Karpas-422 (cell line): ENCODE measurements around the gene DCXR. TPM values are rescaled to one million over a fixed set of nuclear protein-coding genes. Genes with fewer than 3 reads are reported as not detected.

Experiments used
- DNase-seq: peaks from one replicate; pipeline ENCODE4 v3.0.0-alpha.2; 2015
- H2AFZ ChIP-seq: fragments of 200-600 bp; sonication (generic); 2 replicates; pipeline ENCODE4 v1.6.1; 2014; ENCODE audit warnings: antibody characterized with exemption, low read length, mixed read lengths
- H3K27ac ChIP-seq: fragments of 200-600 bp; sonication (generic); 2 replicates; pipeline ENCODE4 v1.5.1; 2014; ENCODE audit warnings: mild to moderate bottlenecking, low read length, moderate library complexity
- H3K27me3 ChIP-seq: fragments of 200-600 bp; sonication (generic); 2 replicates; pipeline ENCODE4 v1.6.1; 2014; ENCODE audit warnings: low read length, mixed read lengths
- H3K36me3 ChIP-seq: fragments of 200-600 bp; sonication (generic); 2 replicates; pipeline ENCODE4 v1.6.1; 2014; ENCODE audit warnings: low read length, mixed read lengths; ENCODE audit not compliant: insufficient read depth
- H3K4me1 ChIP-seq: fragments of 200-600 bp; sonication (generic); 2 replicates; pipeline ENCODE4 v1.6.1; 2014; ENCODE audit warnings: mild to moderate bottlenecking, low read length, mixed read lengths
- H3K4me2 ChIP-seq: fragments of 200-600 bp; sonication (generic); 2 replicates; pipeline ENCODE4 v1.6.1; 2014; ENCODE audit warnings: low read length, low read depth, mild to moderate bottlenecking; ENCODE audit not compliant: poor library complexity, severe bottlenecking
- H3K4me3 ChIP-seq: fragments of 200-600 bp; sonication (generic); 2 replicates; pipeline ENCODE4 v1.5.1; 2014; ENCODE audit warnings: mild to moderate bottlenecking, antibody characterized with exemption, low read length, mixed read lengths
- H3K79me2 ChIP-seq: fragments of 200-600 bp; sonication (generic); 2 replicates; pipeline ENCODE4 v1.6.1; 2014; ENCODE audit warnings: mild to moderate bottlenecking, low read length, mixed read lengths
- H3K9ac ChIP-seq: fragments of 200-600 bp; sonication (generic); 2 replicates; pipeline ENCODE4 v1.6.0; 2014; ENCODE audit warnings: low read length
- H3K9me2 ChIP-seq: fragments of 200-600 bp; sonication (generic), shearing (Covaris generic); replicated peaks from 2 replicates; pipeline ENCODE4 v1.6.0; 2014; ENCODE audit warnings: mild to moderate bottlenecking, low read length, moderate library complexity; ENCODE audit not compliant: insufficient read depth
- H3K9me3 ChIP-seq: fragments of 300-700, 200-600 bp; sonication (generic); 2 replicates; pipeline ENCODE4 v1.6.1; 2014; ENCODE audit warnings: low read length, mixed read lengths
- H4K20me1 ChIP-seq: fragments of 200-600 bp; sonication (generic); 2 replicates; pipeline ENCODE4 v1.6.1; 2014; ENCODE audit warnings: mild to moderate bottlenecking, antibody characterized with exemption, low read length, low read depth; ENCODE audit not compliant: insufficient read depth
- total RNA-seq: library from RNA; depleted of rRNA; stranded (reverse); fragments of >200 nt; shearing (Covaris generic); gene quantifications from 2 replicates; pipeline ENCODE4 v1.2.3, GENCODE V29; 2014; ENCODE audit warnings: low replicate concordance

DCXR gene
- total RNA-seq, 1 experiment from 2014 or later = 103 TPM

- Histone ChIP-seq H3K4me1 (no peaks in the 10 kb centered on the region), H3K9me3 (no peaks in the 10 kb centered on the region), H4K20me1 (no peaks in the 10 kb centered on the region), H3K9me2 (no peaks in the 10 kb centered on the region), H3K9ac (no peak overlapping the region), H2AFZ (no peak overlapping the region), H3K27me3 (no peaks in the 10 kb centered on the region), H3K27ac (no peak overlapping the region), H3K79me2 (no peaks in the 10 kb centered on the region), H3K4me3 (no peak overlapping the region), H3K36me3 (no peaks in the 10 kb centered on the region), H3K4me2 (no peak overlapping the region)
- DNase-seq = no peak
These were observed 37.3 kb downstream of the DCXR start for GRCh38 chr17:81999976-82000802.

- DNase-seq = no peak
- Histone ChIP-seq H3K27ac (no peak overlapping the region), H3K9ac (no peak overlapping the region), H3K79me2 (no peaks in the 10 kb centered on the region), H3K9me2 (no peaks in the 10 kb centered on the region), H3K9me3 (no peaks in the 10 kb centered on the region), H4K20me1 (no peaks in the 10 kb centered on the region), H3K36me3 (no peaks in the 10 kb centered on the region), H2AFZ (no peak overlapping the region), H3K4me3 (no peak overlapping the region), H3K27me3 (no peaks in the 10 kb centered on the region), H3K4me1 (no peaks in the 10 kb centered on the region), H3K4me2 (no peak overlapping the region)
These were observed 37.9 kb downstream of the DCXR start for GRCh38 chr17:81999587-81999975.

DNA sequence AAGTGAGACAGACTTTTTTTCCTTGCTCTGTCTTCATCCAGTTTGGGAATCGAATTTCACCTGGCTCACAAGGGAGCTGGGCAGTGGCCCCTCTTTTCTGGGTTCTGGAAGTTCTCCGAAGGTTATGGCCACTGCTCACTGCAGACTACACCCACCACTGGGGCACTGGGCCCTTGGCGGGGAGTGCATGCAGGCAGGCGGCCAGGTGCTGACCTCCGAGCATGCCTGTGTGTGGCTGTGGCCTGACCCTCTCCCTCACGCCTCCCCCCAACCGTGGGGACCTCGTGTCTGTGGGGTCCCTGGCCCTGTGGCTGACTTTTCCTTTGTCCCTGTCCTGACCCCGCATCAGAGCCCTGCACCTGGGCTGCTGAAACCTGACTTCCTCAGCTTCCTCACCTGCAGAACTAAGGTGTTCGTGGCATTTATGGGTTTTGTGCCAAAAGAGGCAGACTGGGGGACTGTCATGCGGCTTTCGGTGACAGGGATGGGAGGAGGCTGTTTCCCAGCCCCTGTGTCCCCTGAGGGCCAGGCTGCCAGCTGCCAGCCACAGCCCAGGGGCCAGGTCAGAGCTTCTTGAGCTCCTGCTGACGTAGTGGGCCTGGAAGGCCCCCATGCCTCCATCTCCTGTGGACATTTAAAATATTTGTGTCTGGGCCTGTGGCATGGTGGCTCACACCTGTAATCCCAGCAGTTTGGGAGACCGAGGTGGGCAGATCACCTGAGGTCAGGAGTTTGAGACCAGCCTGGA is 38.6 kb downstream of the DCXR start:
- H3K79me2 ChIP-seq = no peaks in the 10 kb centered on the region
- no peaks in the 10 kb centered on the region for H3K36me3 ChIP-seq
- no peak for DNase-seq
- H3K4me1 ChIP-seq = no peaks in the 10 kb centered on the region
- no peak overlapping the region for H3K9ac ChIP-seq
- no peaks in the 10 kb centered on the region for H3K9me2 ChIP-seq
- H3K4me3 ChIP-seq = no peak overlapping the region
- H3K27ac ChIP-seq = no peak overlapping the region
- no peaks in the 10 kb centered on the region for H3K27me3 ChIP-seq
- no peak overlapping the region for H3K4me2 ChIP-seq
- no peaks in the 10 kb centered on the region for H4K20me1 ChIP-seq
- H3K9me3 ChIP-seq = no peaks in the 10 kb centered on the region
- H2AFZ ChIP-seq = no peak overlapping the region

DNA sequence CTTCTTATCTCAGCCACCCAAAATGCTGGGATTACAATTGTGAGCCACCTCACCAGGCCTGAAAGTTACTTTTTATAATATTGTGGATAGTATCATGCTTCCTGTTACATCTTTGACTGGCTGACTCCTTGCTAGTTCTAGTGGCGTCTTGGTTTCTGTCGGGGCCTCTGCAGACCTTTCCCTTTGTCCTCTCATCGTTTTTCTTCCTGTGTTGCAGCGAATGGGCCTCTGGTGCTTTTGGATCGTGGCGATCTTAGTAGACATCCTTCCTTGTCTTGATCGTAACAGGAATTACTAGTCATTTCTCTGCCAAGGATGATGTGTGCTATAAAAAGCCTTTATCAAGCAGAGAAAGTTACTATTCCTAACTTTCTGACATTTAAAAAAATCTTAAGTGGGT is 39.3 kb downstream of the DCXR start:
- Histone ChIP-seq H3K79me2 (no peaks in the 10 kb centered on the region), H3K27ac (no peak overlapping the region), H4K20me1 (no peaks in the 10 kb centered on the region), H3K27me3 (no peaks in the 10 kb centered on the region), H3K9me2 (no peaks in the 10 kb centered on the region), H3K9me3 (no peaks in the 10 kb centered on the region), H3K9ac (no peak overlapping the region), H3K4me2 (no peak overlapping the region), H3K4me1 (no peaks in the 10 kb centered on the region), H2AFZ (no peak overlapping the region), H3K4me3 (no peak overlapping the region), H3K36me3 (no peaks in the 10 kb centered on the region)
- DNase-seq = no peak

DNA sequence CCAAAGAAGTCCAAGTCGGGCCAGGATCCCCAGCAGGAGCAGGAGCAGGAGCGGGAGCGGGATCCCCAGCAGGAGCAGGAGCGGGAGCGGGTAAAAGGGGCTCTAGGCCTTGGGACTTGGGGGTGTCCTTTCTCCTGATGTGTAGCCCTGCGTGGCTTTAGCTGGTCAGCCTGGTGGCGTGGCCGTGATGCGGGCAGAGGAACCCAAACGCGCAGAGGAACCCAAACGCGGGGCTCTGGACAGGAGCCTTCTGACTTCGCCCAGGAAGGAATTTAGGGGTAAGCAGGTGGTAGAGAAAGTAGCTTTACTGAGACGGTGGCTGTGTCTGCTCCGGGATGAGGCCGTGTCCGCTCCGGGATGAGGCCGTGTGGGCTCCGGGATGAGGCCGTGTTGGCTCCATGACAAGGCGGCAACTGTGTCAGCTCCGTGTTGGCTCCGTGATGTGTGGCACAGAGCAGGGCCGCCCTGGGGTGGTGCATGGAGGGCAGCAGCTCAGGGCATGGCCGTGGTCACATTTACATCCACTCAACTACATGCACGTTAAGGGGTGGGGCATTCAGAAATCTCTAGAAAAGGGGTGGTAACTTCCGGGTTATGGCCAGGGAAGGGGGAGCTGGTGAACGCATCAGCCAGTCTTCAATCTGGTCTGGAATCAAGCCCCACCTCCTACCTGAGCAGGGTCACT is 40.6 kb downstream of the DCXR start:
- no peak overlapping the region for H3K9ac ChIP-seq
- H3K36me3 ChIP-seq = no peaks in the 10 kb centered on the region
- H3K9me3 ChIP-seq = no peaks in the 10 kb centered on the region

GRCh38 chr17:81996232-81996756 is 41.2 kb downstream of the DCXR start:
- Histone ChIP-seq H3K79me2 (no peaks in the 10 kb centered on the region), H3K9ac (no peak overlapping the region), H3K4me2 (no peak overlapping the region), H4K20me1 (no peaks in the 10 kb centered on the region), H3K9me3 (no peaks in the 10 kb centered on the region), H3K27ac (no peak overlapping the region), H3K36me3 (no peaks in the 10 kb centered on the region), H2AFZ (no peak overlapping the region), H3K4me3 (no peak overlapping the region), H3K27me3 (no peaks in the 10 kb centered on the region), H3K9me2 (no peaks in the 10 kb centered on the region), H3K4me1 (no peaks in the 10 kb centered on the region)
- no peak for DNase-seq

More for the DNA sequence above, 40.6 kb downstream of the DCXR start:
- Histone ChIP-seq H3K4me3 (no peak overlapping the region), H3K79me2 (no peaks in the 10 kb centered on the region), H3K4me2 (no peak overlapping the region), H3K4me1 (no peaks in the 10 kb centered on the region), H3K27ac (no peak overlapping the region), H3K9me2 (no peaks in the 10 kb centered on the region), H2AFZ (no peak overlapping the region), H3K27me3 (no peaks in the 10 kb centered on the region), H4K20me1 (no peaks in the 10 kb centered on the region)
- no peak for DNase-seq

DNA sequence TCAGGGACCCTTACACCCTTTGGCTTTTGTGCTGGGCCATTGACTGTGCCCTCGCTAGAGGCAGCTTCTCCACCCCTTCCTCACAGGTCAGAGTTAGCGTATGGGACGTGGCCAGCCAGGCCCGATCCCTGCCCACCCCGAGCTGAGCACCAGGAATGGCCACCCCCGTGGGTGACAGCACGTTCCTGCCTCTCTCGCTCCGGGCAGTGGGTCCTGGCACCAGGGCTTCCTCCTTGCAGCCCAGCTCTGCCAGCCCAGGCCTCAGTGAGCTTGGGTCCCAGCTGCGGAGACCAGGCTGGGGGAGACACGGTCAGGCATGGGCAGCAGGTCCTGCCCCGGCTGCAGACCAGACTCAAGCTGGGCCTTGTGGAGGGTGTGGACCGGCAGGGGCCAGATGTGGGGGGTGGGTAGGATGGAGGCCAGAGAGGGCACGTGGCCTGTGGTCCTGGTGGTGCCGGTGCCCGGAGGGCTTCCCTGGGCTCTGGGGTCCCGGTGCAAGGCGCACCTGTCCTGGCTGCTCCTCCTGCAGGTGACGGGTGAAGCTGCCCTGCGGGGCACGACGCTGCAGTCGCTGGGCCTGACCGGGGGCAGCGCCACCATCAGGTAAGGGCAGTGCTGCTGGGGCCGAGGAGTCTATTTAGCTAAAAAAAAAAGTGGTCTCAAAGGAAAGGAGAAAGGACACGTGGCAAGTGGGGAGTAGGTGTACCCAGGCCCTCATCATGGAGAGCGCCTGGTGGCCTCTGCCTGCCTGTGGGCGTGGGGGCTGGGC is 41.9 kb downstream of the DCXR start:
- Histone ChIP-seq H3K9me2 (no peaks in the 10 kb centered on the region), H3K4me2 (no peak overlapping the region), H3K9me3 (no peaks in the 10 kb centered on the region), H2AFZ (no peak overlapping the region), H3K4me3 (no peak overlapping the region), H3K27ac (no peak overlapping the region), H3K36me3 (no peaks in the 10 kb centered on the region), H3K27me3 (no peaks in the 10 kb centered on the region), H3K79me2 (no peaks in the 10 kb centered on the region), H4K20me1 (no peaks in the 10 kb centered on the region), H3K9ac (no peak overlapping the region), H3K4me1 (no peaks in the 10 kb centered on the region)
- no peak for DNase-seq
